Activated CD4-positive, alpha-beta T cell treated with anti-CD3 and anti-CD28 coated beads, Interleukin-2, Interleukin-6, amounts not matched to agents 100 ng/mL and 50 ng/mL, durations not matched to agents 16 hours and 8 hours (primary cell): ENCODE data around the gene OCA2.
"Not testable (repeated sequence)": the region's sequence is repeated elsewhere in the genome, so short reads cannot be mapped to it uniquely, and the experiment has no call there.

Experiments
- DNase-seq: peaks from one replicate; pipeline ENCODE4 v3.0.0-alpha.2; 2020

The OCA2 gene

GRCh38 chr15:27752691-27753090, 346.4 kb downstream of the OCA2 start:
- no peak for DNase-seq

GRCh38 chr15:27747997-27748396, 351.1 kb downstream of the OCA2 start:
- DNase-seq: no peak

GRCh38 chr15:27746401-27746955, 352.6 kb downstream of the OCA2 start:
- no peak for DNase-seq

GRCh38 chr15:27744641-27745040, 354.5 kb downstream of the OCA2 start:
- no peak for DNase-seq

- DNase-seq: no peak
These were observed 355.5 kb downstream of the OCA2 start for GRCh38 chr15:27743638-27744037.

GRCh38 chr15:27742751-27743477, 356.2 kb downstream of the OCA2 start:
- no peak for DNase-seq

- no peak for DNase-seq
These were observed 357.8 kb downstream of the OCA2 start for GRCh38 chr15:27741226-27741860.

GRCh38 chr15:27734785-27735495, 364.2 kb downstream of the OCA2 start:
- no peak for DNase-seq

GRCh38 chr15:27731776-27732175, 367.3 kb downstream of the OCA2 start:
- DNase-seq: no peak

- no peak for DNase-seq
These were observed 368.2 kb downstream of the OCA2 start for GRCh38 chr15:27730868-27731267.

- DNase-seq: no peak
These were observed 373.4 kb downstream of the OCA2 start for GRCh38 chr15:27725731-27726130.

GRCh38 chr15:27723821-27724220, 375.3 kb downstream of the OCA2 start:
- DNase-seq: no peak

GRCh38 chr15:27722102-27722501, 377.0 kb downstream of the OCA2 start:
- no peak for DNase-seq

- no peak for DNase-seq
These were observed 384.4 kb downstream of the OCA2 start for GRCh38 chr15:27714675-27715074.

- DNase-seq: not testable (repeated sequence)
These were observed 385.3 kb downstream of the OCA2 start for GRCh38 chr15:27713850-27714249.

GRCh38 chr15:27707257-27707656, 391.9 kb downstream of the OCA2 start:
- no peak for DNase-seq

- no peak for DNase-seq
These were observed 392.8 kb downstream of the OCA2 start for GRCh38 chr15:27706300-27706699.

- no peak for DNase-seq
These were observed 394.1 kb downstream of the OCA2 start for GRCh38 chr15:27705056-27705455.
